HG02588 (cell line): ENCODE measurements around the gene MS4A1.
"Not testable (repeated sequence)": the region's sequence is repeated elsewhere in the genome, so short reads cannot be mapped to it uniquely, and the experiment has no call there.

ENCODE experiments used
- ATAC-seq: cut with Tn5 transposase; IDR thresholded peaks from one replicate; pipeline ENCODE4 v1.9.1; 2021; ENCODE audit warnings: mild to moderate bottlenecking, moderate library complexity; ENCODE audit not compliant: unreplicated experiment

The MS4A1 gene

GRCh38 chr11:60500276-60500910 lies 44.7 kb downstream of the MS4A1 start:
- no peak for ATAC-seq

DNA sequence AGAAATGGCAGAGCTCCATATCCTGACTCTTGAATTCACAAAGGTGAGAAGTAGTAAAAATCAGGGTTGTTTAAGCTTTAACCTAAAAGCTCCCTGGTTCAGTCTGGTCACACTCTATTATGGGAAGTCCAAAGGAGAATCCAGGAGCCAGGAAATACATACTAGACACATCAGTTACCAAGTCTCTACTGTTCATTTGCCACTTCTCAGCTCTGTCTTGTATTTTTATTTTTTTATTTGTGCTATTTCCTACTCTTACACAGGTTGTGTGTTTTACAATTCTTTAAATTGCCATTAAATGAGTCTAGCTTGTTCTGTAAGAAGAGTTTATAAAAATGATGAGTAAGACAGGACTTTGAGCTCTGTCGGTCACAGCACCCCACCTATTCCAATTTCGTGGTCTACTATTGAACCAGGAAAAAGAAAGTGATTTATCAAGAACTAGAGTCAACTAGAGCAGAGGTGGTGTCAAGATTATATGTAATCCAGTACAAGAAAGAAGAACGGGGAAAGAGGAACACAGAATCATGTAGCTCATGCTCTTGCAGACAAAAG lies 46.7 kb downstream of the MS4A1 start:
- no peak for ATAC-seq

GRCh38 chr11:60504219-60504905 lies 48.7 kb downstream of the MS4A1 start:
- no peak for ATAC-seq

DNA sequence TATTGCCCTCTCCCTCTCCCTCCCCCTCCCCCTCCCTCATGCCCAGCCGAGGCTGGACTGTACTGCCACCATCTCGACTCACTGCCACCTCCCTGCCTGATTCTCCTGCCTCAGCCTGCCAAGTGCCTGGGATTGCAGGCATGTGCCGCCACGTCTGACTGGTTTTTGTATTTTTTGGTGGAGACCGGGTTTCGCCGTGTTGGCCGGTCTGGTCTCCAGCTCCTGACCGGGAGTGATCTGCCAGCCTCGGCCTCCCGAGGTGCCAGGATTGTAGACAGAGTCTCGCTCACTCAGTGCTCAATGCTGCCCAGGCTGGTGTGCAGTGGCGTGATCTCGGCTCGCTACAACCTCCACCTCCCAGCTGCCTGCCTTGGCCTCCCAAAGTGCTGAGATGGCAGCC lies 54.0 kb downstream of the MS4A1 start:
- ATAC-seq = not testable (repeated sequence)

DNA sequence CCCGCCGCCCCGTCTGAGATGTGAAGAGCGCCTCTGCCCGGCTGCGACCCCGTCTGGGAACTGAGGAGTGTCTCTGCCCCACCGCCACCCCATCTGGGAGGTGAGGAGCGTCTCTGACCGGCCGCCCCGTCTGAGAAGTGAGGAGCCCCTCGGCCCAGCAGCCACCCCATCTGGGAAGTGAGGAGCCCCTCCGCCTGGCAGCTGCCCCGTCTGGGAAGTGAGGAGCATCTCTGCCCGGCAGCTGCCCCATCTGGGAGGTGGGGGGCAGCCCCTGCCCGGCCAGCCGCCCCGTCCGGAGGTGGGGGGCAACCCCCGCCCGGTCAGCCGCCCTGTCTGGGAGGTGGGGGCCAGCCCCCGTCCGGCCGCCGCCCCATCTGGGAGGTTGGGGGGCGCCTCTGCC lies 54.6 kb downstream of the MS4A1 start:
- not testable (repeated sequence) for ATAC-seq

GRCh38 chr11:60511393-60511792 lies 55.7 kb downstream of the MS4A1 start:
- no peak for ATAC-seq

DNA sequence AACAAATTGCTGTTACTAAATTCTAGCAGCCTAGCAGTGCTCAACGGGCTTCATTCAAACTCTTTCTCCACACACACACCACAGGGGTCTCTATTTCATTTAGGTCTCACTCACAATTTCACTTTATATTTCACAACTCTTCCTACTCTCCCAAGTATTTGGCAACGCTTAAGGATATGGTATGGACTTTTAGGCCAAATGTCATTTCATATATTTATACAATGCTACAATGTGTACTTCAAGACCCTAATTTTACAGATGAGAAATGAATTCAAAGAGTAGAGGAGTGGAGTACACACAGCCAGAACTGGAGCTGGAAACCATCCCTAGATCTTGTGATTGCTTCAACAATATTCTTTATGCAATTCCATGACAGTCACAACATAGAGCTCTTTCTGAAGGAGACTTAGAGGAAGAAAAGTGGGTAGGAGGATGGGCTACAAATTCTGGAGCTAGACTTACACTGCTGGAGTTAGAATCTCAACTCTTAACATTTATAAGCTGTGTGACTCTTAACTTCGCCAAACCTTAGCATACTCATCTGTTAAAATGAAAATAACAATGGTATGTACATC lies 57.1 kb downstream of the MS4A1 start:
- no peak for ATAC-seq

GRCh38 chr11:60513496-60514460 lies 58.1 kb downstream of the MS4A1 start:
- no peak for ATAC-seq

DNA sequence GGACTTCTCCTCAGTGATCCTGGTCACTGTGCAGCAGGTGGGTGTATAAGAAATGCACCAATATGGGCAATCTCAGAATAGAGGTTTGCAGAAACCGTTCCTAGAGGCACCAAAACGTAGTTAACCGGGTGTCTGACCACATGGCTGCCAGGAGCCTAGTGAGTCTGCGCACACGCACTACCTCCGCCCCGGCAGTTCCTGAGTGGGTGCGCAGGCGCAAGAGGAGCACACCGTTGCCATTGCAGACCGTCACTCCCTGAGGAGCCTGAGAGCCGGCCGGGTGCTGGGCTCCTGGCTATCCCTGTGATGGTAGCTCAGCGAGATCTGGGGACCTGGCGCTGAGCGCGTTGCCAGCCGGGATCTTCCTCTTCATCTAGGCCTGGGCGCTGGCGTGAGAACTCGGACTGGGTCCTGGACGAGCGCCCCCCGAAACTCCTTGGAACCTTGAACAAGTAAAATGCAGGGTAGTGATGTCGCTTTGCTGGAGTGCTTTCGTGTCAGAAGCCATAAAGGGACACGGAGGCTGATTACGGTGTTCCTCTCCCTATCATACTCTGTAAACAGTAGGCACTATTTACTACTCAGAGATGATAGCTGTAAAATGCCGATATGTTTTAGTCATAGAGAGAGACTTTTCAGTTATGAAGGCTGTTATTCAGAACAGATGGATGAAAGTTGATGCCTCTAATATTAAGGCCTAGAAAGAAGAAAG lies 59.7 kb downstream of the MS4A1 start, which contains the start of gene MS4A13:
TSS of gene MS4A13 (plus strand) at position 249 of the 712 bp plus-strand sequence. CDS start 2,692 bp downstream, outside the sequence.
- ATAC-seq = no peak
